ENCODE results near the gene KCNIP3.

DNA sequence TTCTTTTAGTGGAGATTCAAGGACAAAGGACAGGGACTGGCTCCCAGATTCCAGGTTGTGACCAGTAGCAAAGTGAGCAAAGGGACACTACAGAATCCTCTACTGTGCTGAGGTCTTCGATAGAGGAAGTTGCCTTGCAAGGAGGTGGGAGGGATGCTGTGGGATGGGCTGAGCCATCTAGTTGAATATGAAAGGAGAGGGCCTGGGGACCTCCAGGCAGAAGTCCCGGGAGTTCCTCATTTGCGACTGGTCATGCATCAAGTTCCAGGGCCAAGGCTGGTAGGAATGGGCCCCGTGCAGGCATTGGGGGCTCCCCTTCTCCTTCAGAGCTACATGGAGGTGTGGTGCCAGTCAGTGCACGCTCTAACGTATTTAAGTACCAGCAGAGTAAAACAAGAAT is 35.5 kb upstream of the KCNIP3 start:
- TF ChIP-seq, protein P1, sequence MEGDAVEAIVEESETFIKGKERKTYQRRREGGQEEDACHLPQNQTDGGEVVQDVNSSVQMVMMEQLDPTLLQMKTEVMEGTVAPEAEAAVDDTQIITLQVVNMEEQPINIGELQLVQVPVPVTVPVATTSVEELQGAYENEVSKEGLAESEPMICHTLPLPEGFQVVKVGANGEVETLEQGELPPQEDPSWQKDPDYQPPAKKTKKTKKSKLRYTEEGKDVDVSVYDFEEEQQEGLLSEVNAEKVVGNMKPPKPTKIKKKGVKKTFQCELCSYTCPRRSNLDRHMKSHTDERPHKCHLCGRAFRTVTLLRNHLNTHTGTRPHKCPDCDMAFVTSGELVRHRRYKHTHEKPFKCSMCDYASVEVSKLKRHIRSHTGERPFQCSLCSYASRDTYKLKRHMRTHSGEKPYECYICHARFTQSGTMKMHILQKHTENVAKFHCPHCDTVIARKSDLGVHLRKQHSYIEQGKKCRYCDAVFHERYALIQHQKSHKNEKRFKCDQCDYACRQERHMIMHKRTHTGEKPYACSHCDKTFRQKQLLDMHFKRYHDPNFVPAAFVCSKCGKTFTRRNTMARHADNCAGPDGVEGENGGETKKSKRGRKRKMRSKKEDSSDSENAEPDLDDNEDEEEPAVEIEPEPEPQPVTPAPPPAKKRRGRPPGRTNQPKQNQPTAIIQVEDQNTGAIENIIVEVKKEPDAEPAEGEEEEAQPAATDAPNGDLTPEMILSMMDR (IDR thresholded peaks at IDR 0.05) = no peak
- TF ChIP-seq EZH2 (IDR thresholded peaks at IDR 0.05) (no peak), EZH2phosphoT487 (IDR thresholded peaks at IDR 0.05) (no peak)

All from neural progenitor cell (in vitro differentiated cells).